K562 (cell line): ENCODE measurements around the gene DDHD1. TPM values are rescaled to one million over a fixed set of nuclear protein-coding genes. Genes with fewer than 3 reads are reported as not detected.
A peak's percentile ranks its signal among the peaks of the same experiment; 100 is the strongest.

ENCODE experiments used
- ATAC-seq: fragments of 200-7000 bp; cut with Tn5 transposase; 3 replicates; pipeline ENCODE4 v1.9.1; 2020; ENCODE audit warnings: moderate library complexity
- BruUV-seq: library from RNA; stranded (reverse); fragments of 400-500 nt; replicated peaks from 2 replicates; lab custom pipeline; 2021; lab: Mats Ljungman, UMichigan
- CTCF ChIA-PET: fragments of 300-600 bp; formaldehyde crosslinking; extraction: SDS; loops from one replicate; lab custom pipeline; 2021; ENCODE audit warnings: low intra/inter-chr PET ratio; lab: Yijun Ruan, JAX
- POLR2A ChIA-PET: fragments of 300-600, 350-650 bp; sonication (Branson Sonifier 250); formaldehyde crosslinking; extraction: SDS; loops from one replicate; lab custom pipeline; 2021; ENCODE audit warnings: antibody characterized with exemption, inconsistent platforms; lab: Yijun Ruan, JAX
- DNase-seq, 4 experiments: peaks; one replicate each; pipeline versions ENCODE4 v3.0.0 to v3.0.0-alpha.2; 2011 to 2018; ENCODE audit warnings: low spot score in 3 of 4, mixed read lengths in 3 of 4; ENCODE audit errors: extremely low read depth in 1 of 4
- FAIRE-seq: peaks from 2 replicates; lab custom pipeline; 2011; peaks lifted over from hg19 to GRCh38; lab: Jason Lieb, UNC
- H2AFZ ChIP-seq: 2 replicates; pipeline ENCODE4 v1.6.0; 2011; ENCODE audit warnings: low read depth, low read length, control low read depth, inconsistent platforms
- H3K27ac ChIP-seq: fragments of 200-600 bp; 3 replicates; pipeline ENCODE4 v1.8.0; 2011; ENCODE audit warnings: low read depth, mild to moderate bottlenecking, control low read depth, inconsistent platforms, low read length, moderate library complexity, mixed read lengths; ENCODE audit errors: extremely low read depth
- H3K27me3 ChIP-seq, 2 experiments: fragments of 300-600 bp in 1 of 2; 2 replicates in 1 of 2; 3 replicates in 1 of 2; pipeline versions ENCODE4 v1.6.0 to v1.8.0; 2011; ENCODE audit warnings: inconsistent platforms in 2 of 2, low read length in 2 of 2, mild to moderate bottlenecking in 1 of 2, mixed read lengths in 1 of 2, moderate library complexity in 1 of 2; ENCODE audit not compliant: control insufficient read depth in 2 of 2, insufficient read depth in 2 of 2
- H3K36me3 ChIP-seq: fragments of 300-600 bp; 3 replicates; pipeline ENCODE4 v1.8.0; 2011; ENCODE audit warnings: mild to moderate bottlenecking, low read length, inconsistent platforms; ENCODE audit not compliant: control insufficient read depth, insufficient read depth
- H3K4me1 ChIP-seq, 2 experiments: fragments of 200-600 bp in 1 of 2; replicated peaks in 1 of 2; 2 replicates in 1 of 2; 3 replicates in 1 of 2; pipeline versions ENCODE4 v1.5.1 to v1.8.0; 2011; ENCODE audit warnings: inconsistent platforms in 2 of 2, low read length in 2 of 2, mild to moderate bottlenecking in 1 of 2, mixed read lengths in 1 of 2, moderate library complexity in 1 of 2; ENCODE audit not compliant: control insufficient read depth in 2 of 2, insufficient read depth in 2 of 2
- H3K4me2 ChIP-seq: 2 replicates; pipeline ENCODE4 v1.6.1; 2011; ENCODE audit warnings: low read length, control low read depth, inconsistent platforms, mixed read lengths; ENCODE audit not compliant: insufficient read depth
- H3K4me3 ChIP-seq: fragments of 200-600 bp; sonication (generic), shearing (Covaris generic); 2 replicates; pipeline ENCODE4 v1.5.1; 2016; ENCODE audit warnings: control low read depth, inconsistent platforms
- H3K79me2 ChIP-seq: fragments of 200-600 bp; 3 replicates; pipeline ENCODE4 v1.8.0; 2011; ENCODE audit warnings: low read length, inconsistent platforms; ENCODE audit not compliant: control insufficient read depth, insufficient read depth
- H3K9ac ChIP-seq, 2 experiments: 2 replicates each; pipeline versions ENCODE4 v1.6.0 to v1.6.1; 2011; ENCODE audit warnings: low read depth in 2 of 2, low read length in 2 of 2, control low read depth in 1 of 2, inconsistent platforms in 1 of 2, mild to moderate bottlenecking in 1 of 2, mixed read lengths in 1 of 2; ENCODE audit not compliant: insufficient read depth in 1 of 2
- H3K9me1 ChIP-seq: one replicate; pipeline ENCODE4 v1.6.0; 2011; ENCODE audit warnings: inconsistent platforms, mild to moderate bottlenecking, low read length, moderate library complexity; ENCODE audit not compliant: control insufficient read depth, insufficient read depth
- H3K9me3 ChIP-seq: replicated peaks from 2 replicates; pipeline ENCODE4 v1.5.1; 2011; ENCODE audit warnings: low read depth, low read length, inconsistent platforms; ENCODE audit not compliant: control insufficient read depth, insufficient read depth
- H4K20me1 ChIP-seq: replicated peaks from 2 replicates; pipeline ENCODE4 v1.6.1; 2011; ENCODE audit warnings: low read length, inconsistent platforms, mixed read lengths; ENCODE audit not compliant: control insufficient read depth, insufficient read depth
- BRF1 ChIP-seq: IDR thresholded peaks from 3 replicates; pipeline ENCODE4 v1.6.1; 2011; ENCODE audit warnings: borderline replicate concordance, mild to moderate bottlenecking; ENCODE audit not compliant: insufficient read length; ENCODE audit errors: extremely low read depth
- CBFA2T2 ChIP-seq: fragments of 450-650 bp; conservative IDR thresholded peaks from 2 replicates; pipeline ENCODE4 v1.6.1; 2017; ENCODE audit warnings: mild to moderate bottlenecking
- CEBPB ChIP-seq: fragments of 450-650 bp; IDR thresholded peaks from 2 replicates; pipeline ENCODE4 v1.6.1; 2016; ENCODE audit warnings: missing genetic modification characterization, missing compliant biosample characterization
- HOXB6 ChIP-seq: fragments of 250-450 bp; sonication (Bioruptor Pico); IDR thresholded peaks from 2 replicates; pipeline ENCODE4 v1.5.1; 2022; ENCODE audit warnings: mild to moderate bottlenecking, borderline replicate concordance
- JUND ChIP-seq, 2 experiments: IDR thresholded peaks; 2 replicates in 1 of 2; 3 replicates in 1 of 2; pipeline ENCODE4 v1.6.1; 2011; ENCODE audit warnings: borderline replicate concordance in 2 of 2, low read depth in 2 of 2, low read length in 2 of 2, improper control_type of control experiment in 1 of 2, missing biosample characterization in 1 of 2, missing genetic modification characterization in 1 of 2, missing genetic modification reagents in 1 of 2
- NR4A1 ChIP-seq, 2 experiments: fragments of 250-450 bp in 1 of 2; fragments of 450-650 bp in 1 of 2; sonication (Bioruptor Pico) in 1 of 2; IDR thresholded peaks; 2 replicates each; pipeline versions ENCODE4 v1.4.0 to v1.6.1; 2016 to 2020; ENCODE audit warnings: mild to moderate bottlenecking in 2 of 2, missing compliant biosample characterization in 1 of 2, missing genetic modification characterization in 1 of 2, moderate library complexity in 1 of 2
- PHF20 ChIP-seq: fragments of 450-650 bp; IDR thresholded peaks from 2 replicates; pipeline ENCODE4 v1.6.1; 2018; ENCODE audit not compliant: partially characterized antibody
- RBM34 ChIP-seq: fragments of 200-400 bp; formaldehyde crosslinking; IDR thresholded peaks from 2 replicates; pipeline ENCODE4 v1.6.1; 2018; ENCODE audit warnings: low read length, borderline replicate concordance; ENCODE audit not compliant: insufficient read depth
- SRSF9 ChIP-seq: fragments of 200-400 bp; formaldehyde crosslinking; IDR thresholded peaks from 2 replicates; pipeline ENCODE4 v1.6.1; 2017; ENCODE audit warnings: low read depth, low read length, borderline replicate concordance
- WGBS: fragments of 100-300 bp; shearing (Covaris generic); methylation state at CpG from one replicate; pipeline ENCODE4 v1.1.6; 2016; ENCODE audit warnings: low coverage, mixed read lengths; ENCODE audit not compliant: insufficient coverage; ENCODE audit errors: missing lambda C conversion rate; 5-methylcytosine and 5-hydroxymethylcytosine counted together
- in situ Hi-C: fragments of 300-500 bp; cut with MboI; formaldehyde crosslinking; loops from 4 replicates; pipeline ENCODE4 v1.15.0; 2018; ENCODE audit warnings: inconsistent platforms, mixed read lengths
- intact Hi-C: fragments of 100-400 bp; cut with micrococcal nuclease; formaldehyde crosslinking; loops from 2 replicates; pipeline ENCODE4 v1.14.2; 2022
- polyA plus RNA-seq, 8 experiments: library from polyadenylated mRNA; depleted of rRNA in 4 of 8; stranded (reverse) in 5 of 8; unstranded in 3 of 8; fragments of >200 nt; fragmentation: Nextera tagmentation in 2 of 8; fragmentation: Illumina TruSeq in 1 of 8; extraction: Ambion mirVana in 2 of 8; extraction: Trizol in 1 of 8; gene quantifications; 2 replicates each; pipeline versions ENCODE4 v1.2.1 to v1.2.3, GENCODE V29; 2011 to 2014; ENCODE audit warnings: inconsistent platforms in 1 of 8, missing spikeins in 1 of 8
- total RNA-seq, 7 experiments: library from RNA; depleted of rRNA in 6 of 7; stranded (reverse); fragments of >200 nt in 6 of 7; fragmentation: Illumina TruSeq in 2 of 7; extraction: Trizol in 2 of 7; gene quantifications; 2 replicates each; pipeline versions ENCODE4 v1.2.1 to v1.2.3, GENCODE V29; 2011 to 2021; ENCODE audit warnings: low replicate concordance in 1 of 7
- TF ChIP-seq, protein P1 (sequence below): fragments of 150-350 bp; conservative IDR thresholded peaks from 2 replicates; pipeline ENCODE4 v1.6.1; 2014; ENCODE audit warnings: low read length
- TF ChIP-seq, protein P2 (sequence below): fragments of 450-650 bp; formaldehyde crosslinking; IDR thresholded peaks from 2 replicates; pipeline ENCODE4 v1.4.0; 2020; ENCODE audit warnings: mild to moderate bottlenecking

Gene DDHD1
- total and polyA plus RNA-seq, 9 of the 15 experiments (the other 6 are each of a cell fraction or from before 2014, with no cell fraction given), result 1.2 to 12.3 (median 5.0) TPM

DNA sequence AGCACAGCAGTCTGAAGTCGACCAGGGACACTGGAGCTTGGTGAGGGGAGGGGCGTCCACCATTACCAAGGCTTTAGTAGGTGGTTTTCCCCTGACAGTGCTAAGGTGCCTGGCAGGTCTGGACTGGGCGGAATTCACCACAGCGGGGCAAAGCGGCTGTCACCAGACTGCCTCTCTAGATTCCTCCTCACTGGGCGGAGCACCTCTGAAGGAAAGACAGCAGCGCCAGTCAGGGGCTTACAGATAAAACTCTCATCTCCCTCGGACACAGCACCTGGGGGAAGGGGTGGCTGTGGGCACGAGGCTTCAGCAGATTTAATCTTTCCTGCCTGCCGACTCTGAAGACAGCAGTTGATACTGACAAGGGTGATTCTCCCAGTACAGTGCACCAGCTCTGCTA lies 39.1 kb downstream of the DDHD1 start:
- H4K20me1 ChIP-seq, result peaks cover 5% of the 10 kb centered on the region
- H3K9ac ChIP-seq, result 0 out of 4 replicates have a peak overlapping the region, but pooled peaks of 1 of the 2 experiments have one; percentile 26
- H3K36me3 ChIP-seq, result no peaks in the 10 kb centered on the region
- ATAC-seq (peak; percentile 81), FAIRE-seq (no peak), DNase-seq (peak in 2 of 4 experiments; percentile 10 to 57)
- no peaks in the 10 kb centered on the region for H3K27me3 ChIP-seq
- ChIA-PET CTCF (no interaction called here), POLR2A (interaction anchor here (0.7 kb wide), 1 partner anchor 8 kb away, joined by 4 read pairs; no protein-coding TSS in a partner anchor)
- no TSS peak for BruUV-seq
- H3K9me1 ChIP-seq, result no peaks in the 10 kb centered on the region
- no peak overlapping the region for H3K27ac ChIP-seq
- intact Hi-C loops (no loop called here), in situ Hi-C loops (no loop called here)
- no peak overlapping the region for H3K4me3 ChIP-seq
- 4% methylated on average over 7 of the region's 10 CpGs for WGBS
- peaks cover 0 to 9% of the 10 kb centered on the region in 2 experiments; a peak in 3 of 5 replicates for H3K4me1 ChIP-seq
- H3K9me3 ChIP-seq, result no peaks in the 10 kb centered on the region
- no peak overlapping the region for H2AFZ ChIP-seq
- peak overlapping the region; percentile 46; the same call in 1 of the 2 replicates for H3K4me2 ChIP-seq
- H3K79me2 ChIP-seq, result peaks cover 16% of the 10 kb centered on the region
- TF ChIP-seq, protein P1, sequence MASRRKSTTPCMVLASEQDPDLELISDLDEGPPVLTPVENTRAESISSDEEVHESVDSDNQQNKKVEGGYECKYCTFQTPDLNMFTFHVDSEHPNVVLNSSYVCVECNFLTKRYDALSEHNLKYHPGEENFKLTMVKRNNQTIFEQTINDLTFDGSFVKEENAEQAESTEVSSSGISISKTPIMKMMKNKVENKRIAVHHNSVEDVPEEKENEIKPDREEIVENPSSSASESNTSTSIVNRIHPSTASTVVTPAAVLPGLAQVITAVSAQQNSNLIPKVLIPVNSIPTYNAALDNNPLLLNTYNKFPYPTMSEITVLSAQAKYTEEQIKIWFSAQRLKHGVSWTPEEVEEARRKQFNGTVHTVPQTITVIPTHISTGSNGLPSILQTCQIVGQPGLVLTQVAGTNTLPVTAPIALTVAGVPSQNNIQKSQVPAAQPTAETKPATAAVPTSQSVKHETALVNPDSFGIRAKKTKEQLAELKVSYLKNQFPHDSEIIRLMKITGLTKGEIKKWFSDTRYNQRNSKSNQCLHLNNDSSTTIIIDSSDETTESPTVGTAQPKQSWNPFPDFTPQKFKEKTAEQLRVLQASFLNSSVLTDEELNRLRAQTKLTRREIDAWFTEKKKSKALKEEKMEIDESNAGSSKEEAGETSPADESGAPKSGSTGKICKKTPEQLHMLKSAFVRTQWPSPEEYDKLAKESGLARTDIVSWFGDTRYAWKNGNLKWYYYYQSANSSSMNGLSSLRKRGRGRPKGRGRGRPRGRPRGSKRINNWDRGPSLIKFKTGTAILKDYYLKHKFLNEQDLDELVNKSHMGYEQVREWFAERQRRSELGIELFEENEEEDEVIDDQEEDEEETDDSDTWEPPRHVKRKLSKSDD, result no peak
- TF ChIP-seq RBM34, result no peak
- TF ChIP-seq HOXB6, result no peak
- TF ChIP-seq, protein P2, sequence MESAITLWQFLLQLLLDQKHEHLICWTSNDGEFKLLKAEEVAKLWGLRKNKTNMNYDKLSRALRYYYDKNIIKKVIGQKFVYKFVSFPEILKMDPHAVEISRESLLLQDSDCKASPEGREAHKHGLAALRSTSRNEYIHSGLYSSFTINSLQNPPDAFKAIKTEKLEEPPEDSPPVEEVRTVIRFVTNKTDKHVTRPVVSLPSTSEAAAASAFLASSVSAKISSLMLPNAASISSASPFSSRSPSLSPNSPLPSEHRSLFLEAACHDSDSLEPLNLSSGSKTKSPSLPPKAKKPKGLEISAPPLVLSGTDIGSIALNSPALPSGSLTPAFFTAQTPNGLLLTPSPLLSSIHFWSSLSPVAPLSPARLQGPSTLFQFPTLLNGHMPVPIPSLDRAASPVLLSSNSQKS (CRISPR knock-in tag), result no peak
- TF ChIP-seq CBFA2T2, result peak; percentile 41
- no peak for TF ChIP-seq BRF1
- no peak for TF ChIP-seq SRSF9
- no peak for TF ChIP-seq NR4A1 (CRISPR knock-in tag; IDR thresholded peaks at IDR 0.05)
- no peak for TF ChIP-seq NR4A1 (tag; IDR thresholded peaks at IDR 0.05)
- no peak for TF ChIP-seq JUND (IDR thresholded peaks at IDR 0.05; ENCODE audit: borderline replicate concordance, low read depth, low read length)
- no peak for TF ChIP-seq JUND (tag; IDR thresholded peaks at IDR 0.05; ENCODE audit: borderline replicate concordance, low read depth, low read length)
- TF ChIP-seq CEBPB, result no peak
- no peak for TF ChIP-seq PHF20
